RWPE1 (cell line): ENCODE measurements around the gene LRRC8C.

Experiments
- CTCF ChIA-PET: fragments of 350-600 bp; sonication (Branson Sonifier 250); formaldehyde crosslinking; extraction: SDS; loops from one replicate; lab custom pipeline; 2021; lab: Yijun Ruan, JAX
- POLR2A ChIA-PET: fragments of 400-600 bp; formaldehyde crosslinking; extraction: SDS; loops from one replicate; lab custom pipeline; 2020; ENCODE audit warnings: antibody characterized with exemption; ENCODE audit not compliant: low non-redundant PET; lab: Yijun Ruan, JAX
- DNase-seq: peaks from one replicate; pipeline ENCODE4 v3.0.0; 2012; ENCODE audit warnings: low spot score
- H3K27ac ChIP-seq: fragments of 450-650 bp; 2 replicates; pipeline ENCODE4 v1.5.1; 2017
- TF ChIP-seq, protein P1 (sequence below): fragments of 450-650 bp; conservative IDR thresholded peaks from 2 replicates; pipeline ENCODE4 v1.5.1; 2017; ENCODE audit warnings: low read depth, mild to moderate bottlenecking

LRRC8C gene

DNA sequence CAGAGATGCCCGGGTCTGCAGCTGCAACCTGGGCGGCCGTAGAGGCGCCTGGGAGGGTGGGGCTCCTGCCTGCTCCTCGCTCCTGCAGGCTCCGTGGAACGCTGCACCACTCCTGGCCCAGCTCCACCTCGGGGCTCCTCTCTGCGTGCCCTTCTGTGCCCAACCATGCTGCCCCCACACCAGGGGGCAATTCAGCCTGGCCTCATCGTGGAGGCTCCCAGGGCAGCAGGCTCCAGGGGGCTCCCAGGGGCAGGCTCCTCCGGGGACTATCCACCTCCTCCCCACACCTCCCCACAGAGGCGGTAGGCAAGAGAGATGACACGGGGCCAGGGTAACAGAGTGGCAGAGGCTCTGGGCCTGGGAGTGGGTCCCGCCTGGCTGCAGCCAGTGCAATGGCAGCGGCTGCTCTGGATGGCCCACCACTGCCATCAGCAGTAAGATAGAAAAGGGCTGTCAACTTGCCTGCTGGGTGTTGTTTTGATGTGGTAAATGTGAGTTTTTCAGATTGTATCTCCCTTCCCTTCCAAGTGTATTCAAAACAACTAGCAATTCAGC is 22.4 kb upstream of the LRRC8C start:
- DNase-seq = no peak
- ChIA-PET CTCF (no interaction called here), POLR2A (no interaction called here)
- TF ChIP-seq, protein P1, sequence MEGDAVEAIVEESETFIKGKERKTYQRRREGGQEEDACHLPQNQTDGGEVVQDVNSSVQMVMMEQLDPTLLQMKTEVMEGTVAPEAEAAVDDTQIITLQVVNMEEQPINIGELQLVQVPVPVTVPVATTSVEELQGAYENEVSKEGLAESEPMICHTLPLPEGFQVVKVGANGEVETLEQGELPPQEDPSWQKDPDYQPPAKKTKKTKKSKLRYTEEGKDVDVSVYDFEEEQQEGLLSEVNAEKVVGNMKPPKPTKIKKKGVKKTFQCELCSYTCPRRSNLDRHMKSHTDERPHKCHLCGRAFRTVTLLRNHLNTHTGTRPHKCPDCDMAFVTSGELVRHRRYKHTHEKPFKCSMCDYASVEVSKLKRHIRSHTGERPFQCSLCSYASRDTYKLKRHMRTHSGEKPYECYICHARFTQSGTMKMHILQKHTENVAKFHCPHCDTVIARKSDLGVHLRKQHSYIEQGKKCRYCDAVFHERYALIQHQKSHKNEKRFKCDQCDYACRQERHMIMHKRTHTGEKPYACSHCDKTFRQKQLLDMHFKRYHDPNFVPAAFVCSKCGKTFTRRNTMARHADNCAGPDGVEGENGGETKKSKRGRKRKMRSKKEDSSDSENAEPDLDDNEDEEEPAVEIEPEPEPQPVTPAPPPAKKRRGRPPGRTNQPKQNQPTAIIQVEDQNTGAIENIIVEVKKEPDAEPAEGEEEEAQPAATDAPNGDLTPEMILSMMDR = no peak
- no peak overlapping the region for H3K27ac ChIP-seq

DNA sequence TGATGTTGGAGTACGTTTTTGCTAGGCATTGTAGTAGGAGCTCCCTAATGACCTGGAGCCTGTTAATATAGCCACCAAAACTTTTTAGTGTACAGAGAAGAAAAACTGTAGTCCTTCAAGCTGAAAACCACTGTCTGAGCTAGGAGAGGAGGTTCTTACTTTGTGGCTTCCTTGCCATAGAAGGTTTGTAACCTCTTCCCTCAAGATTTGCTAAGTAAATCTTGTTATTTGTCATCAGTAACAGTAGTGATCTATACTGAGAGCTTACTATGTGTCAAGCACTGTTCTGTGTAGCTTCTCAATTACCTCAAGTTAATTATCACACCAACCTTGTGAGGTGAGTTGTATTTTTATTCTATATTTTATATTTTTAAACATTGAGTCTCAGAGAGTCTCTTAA is 21.2 kb upstream of the LRRC8C start:
- no peak overlapping the region for H3K27ac ChIP-seq
- no peak for DNase-seq
- TF ChIP-seq, protein P1 = no peak
- CTCF ChIA-PET = interaction anchor here (0.6 kb wide), 1 partner anchor 638 kb away, joined by 6 read pairs; no protein-coding TSS in a partner anchor
- POLR2A ChIA-PET = interaction anchor here (0.6 kb wide), 1 partner anchor 627 kb away, joined by 4 read pairs; no protein-coding TSS in a partner anchor

DNA sequence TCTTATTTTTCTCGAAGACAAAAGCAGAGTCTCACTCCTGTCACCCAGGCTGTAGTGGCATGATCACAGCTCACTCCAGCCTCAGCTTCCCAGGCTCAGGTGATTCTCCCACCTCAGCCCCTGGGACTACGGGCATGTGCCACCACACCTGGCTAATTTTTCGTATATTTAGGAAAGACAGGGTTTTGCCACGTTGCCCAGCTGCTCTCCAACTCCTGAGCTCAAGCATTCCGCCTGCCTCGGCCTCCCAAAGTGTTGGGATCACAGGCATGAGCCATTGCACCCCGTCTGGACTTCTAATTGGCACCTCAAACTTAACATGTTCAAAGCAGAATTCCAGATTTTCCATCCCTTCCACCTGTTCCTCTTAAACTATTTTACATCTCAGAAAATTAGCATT is 19.0 kb upstream of the LRRC8C start:
- no peak overlapping the region for H3K27ac ChIP-seq
- ChIA-PET POLR2A (no interaction called here), CTCF (interaction anchor here (0.6 to 0.7 kb wide), 4 partner anchors 12 to 339 kb away, joined by 3 to 4 read pairs (median 4); no protein-coding TSS in a partner anchor)
- TF ChIP-seq, protein P1 = no peak
- no peak for DNase-seq

DNA sequence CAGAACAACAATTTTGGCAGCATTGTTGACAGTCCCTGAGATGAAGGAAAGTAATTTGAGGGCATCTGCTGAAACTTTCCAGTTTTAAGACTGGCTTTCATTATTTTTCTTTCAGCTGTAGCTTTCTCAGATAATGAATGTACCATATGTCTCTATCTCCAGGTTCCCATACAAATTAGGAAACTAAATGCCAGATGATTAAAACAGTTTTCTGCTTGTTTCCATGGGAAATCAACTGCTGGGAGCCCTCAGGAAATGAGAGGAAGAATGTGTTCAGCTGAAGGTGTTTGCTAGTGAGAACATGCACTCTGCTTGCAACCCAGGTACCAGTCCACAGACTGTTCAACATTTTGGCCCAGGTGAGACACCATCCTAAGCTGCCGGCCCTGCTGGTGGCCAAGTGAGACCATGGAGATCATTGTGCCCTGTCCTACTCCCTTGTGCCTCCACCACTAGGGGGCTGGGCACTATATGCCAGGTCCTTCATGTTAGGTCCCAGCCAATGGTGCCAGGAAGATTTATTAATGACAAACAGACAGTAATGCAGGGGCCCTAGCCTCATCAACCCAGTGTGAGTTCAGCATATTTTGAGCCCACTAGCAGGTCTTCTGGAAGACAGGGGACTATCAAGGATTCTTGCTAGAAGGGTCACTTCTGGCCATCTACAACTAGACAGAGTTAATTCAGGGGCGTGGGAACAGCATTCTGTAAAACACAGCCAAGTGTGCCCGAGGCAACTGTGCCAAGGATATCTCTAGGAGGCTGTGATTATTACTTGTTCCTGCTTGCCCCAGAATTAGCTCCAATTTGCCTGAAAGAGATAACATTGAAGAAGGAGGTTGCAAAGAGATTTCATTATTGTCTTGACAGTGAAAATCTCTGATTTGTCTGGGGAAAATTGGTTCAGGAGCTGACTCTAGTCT is 17.0 kb upstream of the LRRC8C start:
- TF ChIP-seq, protein P1 = no peak
- CTCF ChIA-PET = interaction anchor here (0.6 to 1.4 kb wide), 5 partner anchors 8 to 15 kb away, joined by 3 read pairs; no protein-coding TSS in a partner anchor
- POLR2A ChIA-PET = no interaction called here
- DNase-seq = peak; percentile 53
- peak overlapping the region; percentile 64 for H3K27ac ChIP-seq

DNA sequence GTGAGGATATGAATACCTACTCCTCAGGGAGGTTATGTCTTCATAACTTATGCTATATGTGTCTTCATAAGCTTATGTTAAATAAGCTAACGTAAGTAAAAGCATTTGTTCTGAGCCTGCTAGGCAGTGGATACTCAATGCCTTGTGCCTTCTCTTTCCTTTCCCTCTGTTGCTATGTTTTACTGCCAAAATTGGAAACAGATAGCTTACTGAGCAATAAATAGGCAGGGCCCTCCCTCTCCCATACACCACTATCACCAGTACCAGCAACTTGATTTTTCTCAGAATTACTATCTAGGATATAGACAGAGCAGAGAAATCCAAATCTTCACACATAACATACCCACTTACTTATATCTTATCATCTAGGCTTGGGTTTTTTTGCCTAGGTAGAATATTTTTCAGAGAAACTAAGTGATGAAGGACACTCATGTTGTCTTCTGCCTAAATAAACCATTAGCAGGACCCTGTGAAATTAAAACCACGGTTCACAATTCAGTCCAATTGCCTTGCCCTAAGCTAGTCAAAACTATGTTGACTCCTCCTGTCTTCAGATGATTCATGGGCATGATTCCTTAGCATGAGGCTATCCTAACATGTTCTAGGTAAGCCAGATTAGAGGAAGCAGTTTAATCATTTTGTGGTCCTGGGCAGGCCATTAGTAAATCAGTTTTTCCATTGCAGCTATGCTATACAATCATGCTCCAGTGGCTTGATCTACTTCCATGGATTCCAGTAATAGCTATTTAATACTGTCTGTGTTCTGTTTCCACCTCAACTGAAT is 15.9 kb upstream of the LRRC8C start:
- TF ChIP-seq, protein P1 = no peak
- no peak for DNase-seq
- ChIA-PET CTCF (interaction anchor here (1.0 to 1.4 kb wide), 3 partner anchors 9 to 98 kb away, joined by 3 read pairs; no protein-coding TSS in a partner anchor), POLR2A (no interaction called here)
- no peak overlapping the region for H3K27ac ChIP-seq

DNA sequence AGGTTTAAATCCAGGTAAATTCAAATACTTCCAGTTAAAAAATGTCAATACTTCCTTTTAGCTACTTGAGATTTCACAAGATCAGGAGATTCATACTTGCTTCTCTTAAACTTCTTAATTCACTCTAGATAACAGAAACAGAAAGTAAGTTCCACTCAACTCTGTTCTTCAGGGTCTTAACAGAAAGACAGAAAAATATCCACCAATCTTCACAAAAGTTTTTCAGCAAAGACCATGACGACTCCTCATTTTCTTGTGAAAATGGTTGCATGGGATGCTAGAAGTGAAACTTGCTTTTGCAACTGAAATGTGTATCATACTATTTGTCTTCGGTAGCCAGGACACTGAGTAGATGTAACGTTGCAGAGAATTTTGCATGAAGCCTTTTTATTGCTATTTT is 12.3 kb upstream of the LRRC8C start:
- no peak for DNase-seq
- ChIA-PET CTCF (interaction anchor here (0.7 kb wide), 1 partner anchor 13 kb away, joined by 5 read pairs; no protein-coding TSS in a partner anchor), POLR2A (no interaction called here)
- H3K27ac ChIP-seq = no peak overlapping the region
- TF ChIP-seq, protein P1 = no peak
